SIG-M5 treated with dmso at 0.1 percent for 504 hours (cell line): ENCODE data around the gene EFCAB12.
"Not testable (repeated sequence)": the region's sequence is repeated elsewhere in the genome, so short reads cannot be mapped to it uniquely, and the experiment has no call there.

ENCODE experiments used
- DNase-seq: peaks from one replicate; lab custom pipeline; 2025; ENCODE audit not compliant: unreplicated experiment; lab: John Stamatoyannopoulos, UW

Gene EFCAB12

GRCh38 chr3:129421988-129422745, 6.3 kb downstream of the EFCAB12 start:
- no peak for DNase-seq

GRCh38 chr3:129421236-129421883, 7.1 kb downstream of the EFCAB12 start:
- no peak for DNase-seq

- no peak for DNase-seq
These were observed 9.0 kb downstream of the EFCAB12 start for GRCh38 chr3:129419476-129419875.

GRCh38 chr3:129418041-129418973, 10.1 kb downstream of the EFCAB12 start:
- DNase-seq = no peak

- DNase-seq = no peak
These were observed 11.1 kb downstream of the EFCAB12 start for GRCh38 chr3:129417326-129417725.

GRCh38 chr3:129416415-129416814, 12.0 kb downstream of the EFCAB12 start:
- no peak for DNase-seq

GRCh38 chr3:129415830-129416229, 12.6 kb downstream of the EFCAB12 start:
- no peak for DNase-seq

GRCh38 chr3:129415378-129415777, 13.1 kb downstream of the EFCAB12 start:
- no peak for DNase-seq

GRCh38 chr3:129413687-129414506, 14.5 kb downstream of the EFCAB12 start:
- DNase-seq = no peak

GRCh38 chr3:129413238-129413637, 15.2 kb downstream of the EFCAB12 start:
- not testable (repeated sequence) for DNase-seq

GRCh38 chr3:129412542-129413198, 15.8 kb downstream of the EFCAB12 start:
- DNase-seq = no peak

- DNase-seq = no peak
These were observed 17.5 kb downstream of the EFCAB12 start for GRCh38 chr3:129410971-129411370.

- DNase-seq = peak; percentile 25
These were observed 18.9 kb downstream of the EFCAB12 start for GRCh38 chr3:129409541-129409940.

- no peak for DNase-seq
These were observed 23.8 kb downstream of the EFCAB12 start for GRCh38 chr3:129404610-129405009.

GRCh38 chr3:129404130-129404529, 24.3 kb downstream of the EFCAB12 start:
- DNase-seq = no peak

- DNase-seq = no peak
These were observed 25.0 kb downstream of the EFCAB12 start for GRCh38 chr3:129403450-129403849.

GRCh38 chr3:129402616-129403015, 25.8 kb downstream of the EFCAB12 start:
- DNase-seq = no peak

GRCh38 chr3:129402210-129402609, 26.2 kb downstream of the EFCAB12 start:
- no peak for DNase-seq

- DNase-seq = no peak
These were observed 28.5 kb downstream of the EFCAB12 start for GRCh38 chr3:129399895-129400357.
